HepG2 (cell line): ENCODE results near the gene KRTAP5-11. TPM values are rescaled to one million over a fixed set of nuclear protein-coding genes. Genes with fewer than 3 reads are reported as not detected.
"Not testable (repeated sequence)": the region's sequence is repeated elsewhere in the genome, so short reads cannot be mapped to it uniquely, and the experiment has no call there.

Experiments used
- ATAC-seq: fragments of 200-7000 bp; cut with Tn5 transposase; 3 replicates; pipeline ENCODE4 v1.9.1; 2020; ENCODE audit warnings: mild to moderate bottlenecking, moderate library complexity
- BruUV-seq: library from RNA; stranded (reverse); fragments of 400-500 nt; replicated peaks from 2 replicates; lab custom pipeline; 2021; lab: Mats Ljungman, UMichigan
- CTCF ChIA-PET: fragments of 300-600 bp; formaldehyde crosslinking; extraction: SDS; loops from one replicate; lab custom pipeline; 2021; ENCODE audit warnings: low total read pairs, inconsistent platforms, low intra/inter-chr PET ratio; lab: Yijun Ruan, JAX
- POLR2A ChIA-PET: fragments of 350-600 bp; sonication (Branson Sonifier 250); formaldehyde crosslinking; loops from one replicate; lab custom pipeline; 2020; ENCODE audit warnings: antibody characterized with exemption, inconsistent platforms; lab: Yijun Ruan, JAX
- DNase-seq: peaks from one replicate; pipeline ENCODE4 v3.0.0-alpha.2; 2015; ENCODE audit warnings: low spot score
- FAIRE-seq: peaks from 3 replicates; lab custom pipeline; 2011; peaks lifted over from hg19 to GRCh38; lab: Jason Lieb, UNC
- H2AFZ ChIP-seq: one replicate; pipeline ENCODE4 v1.6.1; 2011; ENCODE audit warnings: low read length, inconsistent platforms
- H3K27ac ChIP-seq: fragments of 300-600 bp; 3 replicates; pipeline ENCODE4 v1.8.0; 2011; ENCODE audit warnings: mixed run types, mild to moderate bottlenecking, mixed read lengths, low read length, inconsistent platforms; ENCODE audit not compliant: insufficient read depth; ENCODE audit errors: extremely low read length
- H3K27me3 ChIP-seq, 2 experiments: fragments of 200-600 bp in 1 of 2; 2 replicates in 1 of 2; 3 replicates in 1 of 2; pipeline versions ENCODE4 v1.6.0 to v1.8.0; 2011; ENCODE audit warnings: low read length in 2 of 2, mild to moderate bottlenecking in 2 of 2, moderate library complexity in 2 of 2, inconsistent platforms in 1 of 2; ENCODE audit not compliant: insufficient read depth in 2 of 2, control insufficient read depth in 1 of 2
- H3K36me3 ChIP-seq, 2 experiments: fragments of 200-600 bp in 1 of 2; replicated peaks in 1 of 2; 2 replicates in 1 of 2; 3 replicates in 1 of 2; pipeline versions ENCODE4 v1.5.1 to v1.8.0; 2011; ENCODE audit warnings: low read length in 2 of 2, inconsistent platforms in 1 of 2; ENCODE audit not compliant: insufficient read depth in 2 of 2, control insufficient read depth in 1 of 2
- H3K4me1 ChIP-seq: 2 replicates; pipeline ENCODE4 v1.5.1; 2012; ENCODE audit warnings: low read length, inconsistent platforms; ENCODE audit not compliant: insufficient read depth
- H3K4me2 ChIP-seq: 2 replicates; pipeline ENCODE4 v1.6.0; 2011; ENCODE audit warnings: low read depth, low read length, inconsistent platforms
- H3K4me3 ChIP-seq, 3 experiments: fragments of 200-600 bp in 1 of 3; sonication (generic), shearing (Covaris generic) in 1 of 3; replicated peaks in 1 of 3; 2 replicates each; pipeline ENCODE4 v1.5.1; 2011 to 2016; ENCODE audit warnings: low read length in 3 of 3, inconsistent platforms in 2 of 3, low read depth in 2 of 3, mild to moderate bottlenecking in 2 of 3, control low read depth in 1 of 3, mixed read lengths in 1 of 3; ENCODE audit not compliant: insufficient read depth in 1 of 3
- H3K79me2 ChIP-seq: one replicate; pipeline ENCODE4 v1.6.1; 2011; ENCODE audit warnings: low read length, inconsistent platforms; ENCODE audit not compliant: insufficient read depth
- H3K9ac ChIP-seq: 2 replicates; pipeline ENCODE4 v1.6.0; 2011; ENCODE audit warnings: mild to moderate bottlenecking, low read depth, low read length, inconsistent platforms; ENCODE audit not compliant: insufficient read depth
- H3K9me3 ChIP-seq: 2 replicates; pipeline ENCODE4 v1.5.1; 2012; ENCODE audit warnings: mild to moderate bottlenecking, low read length
- H4K20me1 ChIP-seq: 2 replicates; pipeline ENCODE4 v1.6.0; 2011; ENCODE audit warnings: inconsistent platforms, mild to moderate bottlenecking, low read length, moderate library complexity; ENCODE audit not compliant: insufficient read depth
- HOXA3 ChIP-seq: sonication (generic); formaldehyde crosslinking; IDR thresholded peaks from 2 replicates; pipeline ENCODE4 v1.5.0; 2020; ENCODE audit warnings: missing genetic modification reagents
- MAF1 ChIP-seq: sonication (generic); formaldehyde crosslinking; IDR thresholded peaks from 2 replicates; pipeline ENCODE4 v1.5.0; 2020; ENCODE audit warnings: missing genetic modification reagents, borderline replicate concordance
- RXRB ChIP-seq: IDR thresholded peaks from 2 replicates; pipeline ENCODE4 v1.6.1; 2016; ENCODE audit warnings: borderline replicate concordance, missing genetic modification reagents, missing compliant biosample characterization
- ZBTB38 ChIP-seq: sonication (generic); formaldehyde crosslinking; IDR thresholded peaks from 2 replicates; pipeline ENCODE4 v1.5.1; 2020; ENCODE audit warnings: mild to moderate bottlenecking, missing genetic modification reagents
- ZBTB4 ChIP-seq: sonication (generic); formaldehyde crosslinking; IDR thresholded peaks from 2 replicates; pipeline ENCODE4 v1.4.0; 2020; ENCODE audit warnings: missing genetic modification reagents, mild to moderate bottlenecking, borderline replicate concordance
- ZNF142 ChIP-seq: sonication (generic); formaldehyde crosslinking; IDR thresholded peaks from 2 replicates; pipeline ENCODE4 v1.4.0; 2020; ENCODE audit warnings: missing genetic modification reagents
- ZNF609 ChIP-seq: sonication (generic); formaldehyde crosslinking; IDR thresholded peaks from 2 replicates; pipeline ENCODE4 v1.4.0; 2020; ENCODE audit warnings: mild to moderate bottlenecking, missing genetic modification reagents, borderline replicate concordance
- WGBS: methylation state at CpG from one replicate; pipeline ENCODE4 v1.1.6; 2017; ENCODE audit warnings: low lambda C conversion rate; 5-methylcytosine and 5-hydroxymethylcytosine counted together
- in situ Hi-C: cut with HindIII; loops from 2 replicates; pipeline ENCODE4 v1.10.0; 2017; ENCODE audit warnings: low pct_unique_long_range_greater_than_20kb; ENCODE audit not compliant: extremely low pct_ligation_motif_present
- intact Hi-C: fragments of 100-400 bp; cut with micrococcal nuclease; formaldehyde crosslinking; loops from one replicate; pipeline ENCODE4 v1.10.0; 2022; ENCODE audit not compliant: unreplicated experiment
- polyA plus RNA-seq, 8 experiments: library from polyadenylated mRNA; depleted of rRNA in 3 of 8; stranded (reverse) in 7 of 8; unstranded in 1 of 8; fragments of >200 nt; fragmentation: Illumina TruSeq in 4 of 8; extraction: Trizol in 4 of 8; gene quantifications; 2 replicates each; pipeline versions ENCODE4 v1.2.1 to v1.2.3, GENCODE V29; 2011 to 2016; ENCODE audit warnings: low read depth in 4 of 8, missing spikeins in 1 of 8, mixed read lengths in 1 of 8; ENCODE audit not compliant: insufficient read depth in 1 of 8
- total RNA-seq, 5 experiments: library from RNA; depleted of rRNA; stranded (reverse); fragments of >200 nt; fragmentation: Illumina TruSeq; extraction: Trizol; gene quantifications; 2 replicates each; pipeline ENCODE4 v1.2.3, GENCODE V29; 2016; ENCODE audit warnings: low read depth in 1 of 5

KRTAP5-11 gene
- total and polyA plus RNA-seq, 2 of the 13 experiments (the other 11 are each of a cell fraction or from before 2014, with no cell fraction given): not detected

DNA sequence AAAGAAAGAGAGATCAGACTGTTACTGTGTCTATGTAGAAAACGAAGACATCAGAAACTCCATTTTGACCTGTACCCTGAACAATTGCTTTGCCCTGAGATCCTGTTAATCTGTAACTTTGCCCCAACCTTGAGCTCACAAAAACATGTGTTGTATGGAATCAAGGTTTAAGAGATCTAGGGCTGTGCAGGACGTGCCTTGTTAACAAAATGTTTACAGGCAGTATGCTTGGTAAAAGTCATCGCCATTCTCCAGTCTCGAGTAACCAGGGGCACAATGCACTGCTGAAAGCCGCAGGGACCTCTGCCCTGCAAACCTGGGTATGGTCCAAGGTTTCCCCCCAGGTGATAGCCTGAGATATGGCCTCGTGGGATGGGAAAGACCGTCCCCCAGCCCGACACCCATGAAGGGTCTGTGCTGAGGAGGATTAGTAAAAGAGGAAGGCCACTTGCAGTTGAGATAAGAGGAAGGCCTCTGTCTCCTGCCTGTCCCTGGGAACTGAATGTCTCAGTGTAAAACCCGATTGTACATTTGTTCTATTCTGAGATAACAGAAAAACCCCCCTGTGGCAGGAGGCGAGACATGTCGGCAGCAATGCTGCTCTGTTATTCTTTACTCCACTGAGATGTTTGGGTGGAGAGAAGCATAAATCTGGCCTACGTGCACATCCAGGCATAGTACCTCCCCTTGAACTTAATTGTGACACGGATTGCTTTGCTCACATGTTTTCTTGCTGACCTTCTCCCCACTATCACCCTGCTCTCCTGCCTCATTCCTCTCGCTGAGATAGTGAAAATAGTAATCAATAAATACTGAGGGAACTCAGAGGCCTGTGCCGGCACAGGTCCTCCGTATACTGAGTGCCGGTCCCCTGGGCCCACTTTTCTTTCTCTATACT lies 47.7 kb downstream of the KRTAP5-11 start:
- H3K79me2 ChIP-seq, BruUV-seq, intact Hi-C loops, in situ Hi-C loops, CTCF ChIA-PET, H3K27me3 ChIP-seq, ATAC-seq, H3K9me3 ChIP-seq, H3K36me3 ChIP-seq, H4K20me1 ChIP-seq: not testable (repeated sequence)
- FAIRE-seq: peak; percentile 32
- peak overlapping the region in 2 of 3 experiments; percentile 27 to 43; a peak in 4 of 6 replicates for H3K4me3 ChIP-seq
- H3K4me1 ChIP-seq: peaks cover 93% of the 10 kb centered on the region
- POLR2A ChIA-PET: interaction anchor here (1.0 to 1.6 kb wide), 5 partner anchors 8 to 87 kb away, joined by 3 to 7 read pairs (median 5); partner anchors contain the start of genes DHCR7 and KRTAP5-9
- peak overlapping the region; percentile 71 for H3K4me2 ChIP-seq
- peak overlapping the region; percentile 49 for H3K9ac ChIP-seq
- H2AFZ ChIP-seq: peak overlapping the region; percentile 54
- 2% methylated on average over 17 of the region's 17 CpGs for WGBS
- H3K27ac ChIP-seq: peak overlapping the region; percentile 93
- peak; percentile 39 for DNase-seq
- TF ChIP-seq ZBTB4 (CRISPR knock-in tag): 0 out of 2 replicates have a peak, but pooled peaks have one; percentile 25
- peak; percentile 76 for TF ChIP-seq ZNF142 (CRISPR knock-in tag)
- TF ChIP-seq MAF1: 0 out of 2 replicates have a peak, but pooled peaks have one; percentile 21
- peak; percentile 95 for TF ChIP-seq RXRB (CRISPR knock-in tag)
- peak; percentile 58; the same call in 1 of the 2 replicates for TF ChIP-seq ZNF609 (CRISPR knock-in tag)
- TF ChIP-seq HOXA3 (CRISPR knock-in tag): peak; percentile 43; the same call in 1 of the 2 replicates
- TF ChIP-seq ZBTB38 (CRISPR knock-in tag): 0 out of 2 replicates have a peak, but pooled peaks have one; percentile 33
